ENCODE results near the gene AQR.

DNA sequence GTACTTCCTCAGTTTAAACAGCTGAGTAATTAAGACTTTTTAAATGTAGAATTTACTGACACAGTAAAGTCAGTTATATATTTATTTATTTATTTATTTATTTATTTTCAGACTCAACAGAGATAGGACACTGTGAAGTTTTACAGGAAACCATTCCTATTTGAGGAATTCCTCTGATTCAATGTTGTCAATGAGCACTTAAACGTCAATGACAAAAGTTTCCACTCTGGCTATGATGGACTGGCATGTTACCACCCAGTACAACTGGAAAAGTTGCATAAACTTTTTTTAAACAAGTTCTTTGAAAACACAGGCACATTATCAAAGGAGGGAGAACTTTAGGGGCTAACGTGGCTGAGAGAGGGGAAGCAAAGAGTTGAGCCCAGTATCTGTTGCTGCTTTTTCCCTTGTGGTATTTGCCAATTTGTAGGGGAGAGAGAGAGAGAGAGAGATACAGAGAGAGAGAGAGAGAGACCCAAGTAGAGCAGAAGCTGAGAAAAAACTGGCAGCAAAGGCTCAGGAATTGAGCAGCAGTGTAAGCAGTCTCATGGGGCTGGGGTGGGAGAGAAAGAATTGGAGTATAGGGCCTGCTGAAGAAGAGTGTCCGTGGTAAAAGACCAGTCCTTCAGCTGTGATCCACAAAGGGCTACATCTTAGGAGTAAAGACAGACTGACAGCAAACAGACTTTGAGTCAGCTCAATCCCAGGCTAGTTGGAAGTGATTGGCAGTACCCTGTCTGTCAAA, 155.9 kb downstream of the AQR start:
- TF ChIP-seq, protein P1, sequence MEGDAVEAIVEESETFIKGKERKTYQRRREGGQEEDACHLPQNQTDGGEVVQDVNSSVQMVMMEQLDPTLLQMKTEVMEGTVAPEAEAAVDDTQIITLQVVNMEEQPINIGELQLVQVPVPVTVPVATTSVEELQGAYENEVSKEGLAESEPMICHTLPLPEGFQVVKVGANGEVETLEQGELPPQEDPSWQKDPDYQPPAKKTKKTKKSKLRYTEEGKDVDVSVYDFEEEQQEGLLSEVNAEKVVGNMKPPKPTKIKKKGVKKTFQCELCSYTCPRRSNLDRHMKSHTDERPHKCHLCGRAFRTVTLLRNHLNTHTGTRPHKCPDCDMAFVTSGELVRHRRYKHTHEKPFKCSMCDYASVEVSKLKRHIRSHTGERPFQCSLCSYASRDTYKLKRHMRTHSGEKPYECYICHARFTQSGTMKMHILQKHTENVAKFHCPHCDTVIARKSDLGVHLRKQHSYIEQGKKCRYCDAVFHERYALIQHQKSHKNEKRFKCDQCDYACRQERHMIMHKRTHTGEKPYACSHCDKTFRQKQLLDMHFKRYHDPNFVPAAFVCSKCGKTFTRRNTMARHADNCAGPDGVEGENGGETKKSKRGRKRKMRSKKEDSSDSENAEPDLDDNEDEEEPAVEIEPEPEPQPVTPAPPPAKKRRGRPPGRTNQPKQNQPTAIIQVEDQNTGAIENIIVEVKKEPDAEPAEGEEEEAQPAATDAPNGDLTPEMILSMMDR (IDR thresholded peaks at IDR 0.05): no peak
- TF ChIP-seq POLR2A (IDR thresholded peaks at IDR 0.05): no peak
